ENCODE data around the gene DUSP7.

DUSP7 gene

GRCh38 chr3:52079958-52080357 is 23.6 kb upstream of the DUSP7 start:
- no peak overlapping the region for H3K27ac ChIP-seq
- TF ChIP-seq ZFX (IDR thresholded peaks at IDR 0.05; ENCODE audit: borderline replicate concordance) (no peak), CTCF (IDR thresholded peaks at IDR 0.05) (no peak)

GRCh38 chr3:52078781-52079560 is 22.6 kb upstream of the DUSP7 start:
- no peak overlapping the region for H3K27ac ChIP-seq
- no peak for TF ChIP-seq CTCF (IDR thresholded peaks at IDR 0.05)
- no peak for TF ChIP-seq ZFX (IDR thresholded peaks at IDR 0.05; ENCODE audit: borderline replicate concordance)

GRCh38 chr3:52077925-52078324 is 21.6 kb upstream of the DUSP7 start:
- H3K27ac ChIP-seq, result no peak overlapping the region
- no peak for TF ChIP-seq ZFX (IDR thresholded peaks at IDR 0.05; ENCODE audit: borderline replicate concordance)

GRCh38 chr3:52076896-52077780 is 20.8 kb upstream of the DUSP7 start:
- TF ChIP-seq ZFX (IDR thresholded peaks at IDR 0.05; ENCODE audit: borderline replicate concordance) (no peak), CTCF (IDR thresholded peaks at IDR 0.05) (no peak)
- H3K27ac ChIP-seq, result no peak overlapping the region

- no peak overlapping the region for H3K27ac ChIP-seq
- no peak for TF ChIP-seq ZFX (IDR thresholded peaks at IDR 0.05; ENCODE audit: borderline replicate concordance)
Observed at GRCh38 chr3:52073490-52073889, 17.1 kb upstream of the DUSP7 start.

GRCh38 chr3:52072471-52072870 is 16.1 kb upstream of the DUSP7 start:
- no peak for TF ChIP-seq CTCF (IDR thresholded peaks at IDR 0.05)
- no peak for TF ChIP-seq ZFX (IDR thresholded peaks at IDR 0.05; ENCODE audit: borderline replicate concordance)

GRCh38 chr3:52072020-52072419 is 15.6 kb upstream of the DUSP7 start:
- no peak overlapping the region for H3K27ac ChIP-seq
- TF ChIP-seq ZFX (IDR thresholded peaks at IDR 0.05; ENCODE audit: borderline replicate concordance) (no peak), CTCF (IDR thresholded peaks at IDR 0.05) (no peak)

More at GRCh38 chr3:52072471-52072870, 16.1 kb upstream of the DUSP7 start:
- no peak overlapping the region for H3K27ac ChIP-seq

Measured in 22Rv1 (cell line).